Measurements from ENCODE around the gene RGL1.

- TF ChIP-seq CTCF (IDR thresholded peaks at IDR 0.05): no peak
- TF ChIP-seq POLR2A (IDR thresholded peaks at IDR 0.05): no peak
Measured at GRCh38 chr1:183871142-183871541, 66.2 kb downstream of the RGL1 start.
